CD14-positive monocyte (primary cell): ENCODE data around the gene METTL25B. TPM values are rescaled to one million over a fixed set of nuclear protein-coding genes. Genes with fewer than 3 reads are reported as not detected.

Experiments
- DNase-seq, 3 donors: peaks; one replicate each; pipeline ENCODE4 v3.0.0-alpha.2; 2011 to 2022
- H2AFZ ChIP-seq: 2 replicates; pipeline ENCODE4 v1.6.0; 2012; ENCODE audit warnings: mild to moderate bottlenecking, low read depth, low read length, inconsistent platforms; ENCODE audit not compliant: insufficient read depth, poor library complexity, severe bottlenecking
- H3K27ac ChIP-seq, 2 donors: 1 replicate in 1 of 2; 2 replicates in 1 of 2; pipeline ENCODE4 v1.5.1; 2012 to 2013; ENCODE audit warnings: low read length in 2 of 2, control low read depth in 1 of 2, inconsistent platforms in 1 of 2, low read depth in 1 of 2, mild to moderate bottlenecking in 1 of 2
- H3K27me3 ChIP-seq, 2 donors: one replicate each; pipeline versions ENCODE4 v1.6.0 to v1.6.1; 2011 to 2013; ENCODE audit warnings: low read length in 2 of 2; ENCODE audit not compliant: control insufficient read depth in 2 of 2, insufficient read depth in 2 of 2
- H3K36me3 ChIP-seq, 2 donors: replicated peaks in 1 of 2; 1 replicate in 1 of 2; 2 replicates in 1 of 2; pipeline versions ENCODE4 v1.5.1 to v1.6.1; 2012 to 2013; ENCODE audit warnings: low read length in 2 of 2, control low read depth in 1 of 2, inconsistent platforms in 1 of 2, mild to moderate bottlenecking in 1 of 2; ENCODE audit not compliant: insufficient read depth in 2 of 2, control insufficient read depth in 1 of 2
- H3K4me1 ChIP-seq, 2 donors: 1 replicate in 1 of 2; 2 replicates in 1 of 2; pipeline versions ENCODE4 v1.5.1 to v1.6.1; 2012 to 2013; ENCODE audit warnings: low read length in 2 of 2, control low read depth in 1 of 2, inconsistent platforms in 1 of 2, mild to moderate bottlenecking in 1 of 2, moderate library complexity in 1 of 2; ENCODE audit not compliant: insufficient read depth in 2 of 2, control insufficient read depth in 1 of 2
- H3K4me2 ChIP-seq: replicated peaks from 2 replicates; pipeline ENCODE3; 2012; ENCODE audit warnings: low read length, moderate library complexity, mild to moderate bottlenecking; ENCODE audit not compliant: poor library complexity, severe bottlenecking; ENCODE audit errors: extremely low read depth
- H3K4me3 ChIP-seq, 3 experiments: fragments of 200-600 bp in 1 of 3; sonication (generic) in 1 of 3; replicated peaks in 1 of 3; 1 replicate in 2 of 3; 2 replicates in 1 of 3; pipeline ENCODE4 v1.5.1; 2011 to 2013; ENCODE audit warnings: low read length in 3 of 3, mild to moderate bottlenecking in 3 of 3, control low read depth in 2 of 3, low read depth in 2 of 3, inconsistent platforms in 1 of 3, moderate library complexity in 1 of 3
- H3K79me2 ChIP-seq: 2 replicates; pipeline ENCODE4 v1.6.0; 2012; ENCODE audit warnings: mild to moderate bottlenecking, control low read depth, inconsistent platforms, low read length, moderate library complexity; ENCODE audit not compliant: insufficient read depth
- H3K9ac ChIP-seq: 2 replicates; pipeline ENCODE4 v1.6.0; 2017; ENCODE audit warnings: low read length, mild to moderate bottlenecking; ENCODE audit not compliant: insufficient read depth, poor library complexity, severe bottlenecking
- H3K9me3 ChIP-seq, 2 donors: replicated peaks in 1 of 2; 1 replicate in 1 of 2; 2 replicates in 1 of 2; pipeline versions ENCODE4 v1.5.1 to v1.6.1; 2012 to 2013; ENCODE audit warnings: low read length in 2 of 2, control low read depth in 1 of 2; ENCODE audit not compliant: control insufficient read depth in 1 of 2, insufficient read depth in 1 of 2
- H4K20me1 ChIP-seq: 2 replicates; pipeline ENCODE4 v1.6.0; 2012; ENCODE audit warnings: mild to moderate bottlenecking, low read length, control low read depth, moderate library complexity; ENCODE audit not compliant: insufficient read depth
- H3K27ac Mint-ChIP-seq, 7 donors: one replicate each; pipeline ENCODE4 v1.8.0; 2020; ENCODE audit warnings: mild to moderate bottlenecking in 7 of 7, mixed read lengths in 7 of 7, moderate library complexity in 6 of 7, inconsistent platforms in 2 of 7
- H3K27me3 Mint-ChIP-seq, 3 donors: one replicate each; pipeline ENCODE4 v1.8.0; 2021 to 2022; ENCODE audit warnings: low read depth in 3 of 3, mild to moderate bottlenecking in 3 of 3, mixed read lengths in 3 of 3, moderate library complexity in 3 of 3, inconsistent platforms in 1 of 3
- H3K36me3 Mint-ChIP-seq, 2 donors: one replicate each; pipeline ENCODE4 v1.8.0; 2020; ENCODE audit warnings: mixed read lengths in 2 of 2, inconsistent platforms in 1 of 2, mild to moderate bottlenecking in 1 of 2
- H3K4me1 Mint-ChIP-seq: one replicate; pipeline ENCODE4 v1.8.0; 2020; ENCODE audit warnings: mild to moderate bottlenecking, mixed read lengths
- H3K4me3 Mint-ChIP-seq, 2 donors: one replicate each; pipeline ENCODE4 v1.8.0; 2020; ENCODE audit warnings: mild to moderate bottlenecking in 2 of 2, mixed read lengths in 2 of 2, moderate library complexity in 1 of 2
- H3K9me3 Mint-ChIP-seq, 7 donors: one replicate each; pipeline ENCODE4 v1.8.0; 2020 to 2022; ENCODE audit warnings: mixed read lengths in 7 of 7, mild to moderate bottlenecking in 6 of 7, moderate library complexity in 6 of 7, inconsistent platforms in 2 of 7
- WGBS: methylation state at CpG from one replicate; pipeline ENCODE4 v1.1.5; 2013; ENCODE audit warnings: missing lambda C conversion rate; ENCODE audit not compliant: insufficient coverage; 5-methylcytosine and 5-hydroxymethylcytosine counted together
- intact Hi-C, 2 donors: fragments of 100-400 bp; cut with micrococcal nuclease; formaldehyde crosslinking; loops; one replicate each; pipeline versions ENCODE4 v1.15.0 to v1.15.1; 2023
- polyA plus RNA-seq, 3 donors: library from polyadenylated mRNA; depleted of rRNA in 1 of 3; unstranded in 2 of 3; stranded (reverse) in 1 of 3; fragments of 300-500 nt in 2 of 3; fragments of >200 nt in 1 of 3; fragmentation: Illumina TruSeq in 2 of 3; gene quantifications; 1 replicate in 2 of 3; 2 replicates in 1 of 3; pipeline ENCODE4 v1.2.3, GENCODE V29; 2012 to 2021
- TF ChIP-seq, protein P1 (sequence below): fragments of 200-600 bp; IDR thresholded peaks from one replicate; pipeline ENCODE4 v1.8.0; 2022; ENCODE audit warnings: antibody characterized with exemption, mild to moderate bottlenecking

The METTL25B gene
- polyA plus RNA-seq, 3 donors: 4.6 to 49.3 (median 4.8) TPM

DNA sequence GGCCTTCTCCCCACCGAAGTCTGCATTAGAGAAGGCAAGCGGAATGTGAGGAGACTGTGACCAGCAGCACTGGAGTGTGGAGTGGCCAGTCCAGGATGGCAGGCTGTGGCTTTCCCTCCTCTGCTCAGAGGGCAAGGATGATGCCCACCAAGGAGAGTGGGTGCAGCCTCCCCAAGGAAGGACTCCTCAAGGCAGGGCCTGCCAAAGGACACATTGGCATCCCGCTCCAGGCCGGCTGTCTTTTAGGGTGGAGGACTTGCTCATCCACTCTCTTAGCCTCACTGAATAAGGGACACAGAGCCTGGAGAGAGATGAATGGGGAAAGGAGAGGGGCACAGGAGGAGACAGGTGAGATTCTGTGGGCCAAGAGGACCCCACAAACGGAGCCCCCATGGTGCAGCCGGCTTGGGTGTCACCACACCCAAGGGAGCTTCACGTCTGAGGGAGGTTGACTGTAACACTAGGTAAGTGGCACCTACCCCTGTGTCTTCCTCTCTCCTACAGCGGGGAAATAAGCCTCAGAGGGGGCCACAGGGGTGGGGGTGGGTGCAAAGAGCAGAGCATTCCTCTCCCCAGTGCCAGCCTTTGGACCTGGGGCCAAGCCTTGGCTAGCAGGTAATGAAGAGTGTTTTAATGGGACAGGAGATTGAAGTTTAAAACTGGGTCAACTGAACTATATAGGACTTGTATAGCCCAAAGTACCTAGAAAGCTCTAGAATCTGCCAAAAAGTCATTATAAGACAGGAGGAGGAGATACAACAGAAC, 46.9 kb upstream of the METTL25B start:
- intact Hi-C loops: no loop called here
- H3K27ac Mint-ChIP-seq: no peak overlapping the region
- no peaks in the 10 kb centered on the region for H3K79me2 ChIP-seq
- DNase-seq: no peak
- peaks cover 0 to 7% (median 2%) of the 10 kb centered on the region in 7 donors for H3K9me3 Mint-ChIP-seq
- H3K4me2 ChIP-seq: no peak overlapping the region
- H3K4me3 ChIP-seq: no peak overlapping the region
- no peaks in the 10 kb centered on the region for H4K20me1 ChIP-seq
- peaks cover 31 to 59% of the 10 kb centered on the region in 2 donors for H3K27me3 ChIP-seq
- no peak overlapping the region for H3K9ac ChIP-seq
- peaks cover 0 to 4% of the 10 kb centered on the region in 2 donors for H3K36me3 Mint-ChIP-seq
- peak overlapping the region in 1 of 2 donors; percentile 40 for H3K4me3 Mint-ChIP-seq
- H2AFZ ChIP-seq: no peak overlapping the region
- H3K27ac ChIP-seq: no peak overlapping the region
- peaks cover 0 to 7% of the 10 kb centered on the region in 2 donors for H3K9me3 ChIP-seq
- H3K4me1 Mint-ChIP-seq: peaks cover 16% of the 10 kb centered on the region
- 83% methylated on average over 3 of the region's 8 CpGs for WGBS
- no peaks in the 10 kb centered on the region for H3K36me3 ChIP-seq
- TF ChIP-seq, protein P1, sequence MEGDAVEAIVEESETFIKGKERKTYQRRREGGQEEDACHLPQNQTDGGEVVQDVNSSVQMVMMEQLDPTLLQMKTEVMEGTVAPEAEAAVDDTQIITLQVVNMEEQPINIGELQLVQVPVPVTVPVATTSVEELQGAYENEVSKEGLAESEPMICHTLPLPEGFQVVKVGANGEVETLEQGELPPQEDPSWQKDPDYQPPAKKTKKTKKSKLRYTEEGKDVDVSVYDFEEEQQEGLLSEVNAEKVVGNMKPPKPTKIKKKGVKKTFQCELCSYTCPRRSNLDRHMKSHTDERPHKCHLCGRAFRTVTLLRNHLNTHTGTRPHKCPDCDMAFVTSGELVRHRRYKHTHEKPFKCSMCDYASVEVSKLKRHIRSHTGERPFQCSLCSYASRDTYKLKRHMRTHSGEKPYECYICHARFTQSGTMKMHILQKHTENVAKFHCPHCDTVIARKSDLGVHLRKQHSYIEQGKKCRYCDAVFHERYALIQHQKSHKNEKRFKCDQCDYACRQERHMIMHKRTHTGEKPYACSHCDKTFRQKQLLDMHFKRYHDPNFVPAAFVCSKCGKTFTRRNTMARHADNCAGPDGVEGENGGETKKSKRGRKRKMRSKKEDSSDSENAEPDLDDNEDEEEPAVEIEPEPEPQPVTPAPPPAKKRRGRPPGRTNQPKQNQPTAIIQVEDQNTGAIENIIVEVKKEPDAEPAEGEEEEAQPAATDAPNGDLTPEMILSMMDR: no peak
- peaks cover 59 to 88% (median 69%) of the 10 kb centered on the region in 3 donors for H3K27me3 Mint-ChIP-seq
- peaks cover 0 to 7% of the 10 kb centered on the region in 2 donors for H3K4me1 ChIP-seq

- Histone ChIP-seq H2AFZ (no peak overlapping the region), H3K36me3 (no peaks in the 10 kb centered on the region), H4K20me1 (no peaks in the 10 kb centered on the region), H3K4me1 (peaks cover 0 to 6% of the 10 kb centered on the region in 2 donors), H3K9ac (no peak overlapping the region), H3K79me2 (no peaks in the 10 kb centered on the region), H3K9me3 (peaks cover 0 to 6% of the 10 kb centered on the region in 2 donors), H3K27ac (no peak overlapping the region), H3K4me3 (no peak overlapping the region), H3K27me3 (peaks cover 24 to 53% of the 10 kb centered on the region in 2 donors), H3K4me2 (no peak overlapping the region)
- Mint-ChIP-seq H3K27ac (no peak overlapping the region), H3K36me3 (peaks cover 0 to 4% of the 10 kb centered on the region in 2 donors), H3K4me1 (peaks cover 14% of the 10 kb centered on the region), H3K4me3 (no peak overlapping the region), H3K9me3 (peaks cover 0 to 6% (median 2%) of the 10 kb centered on the region in 7 donors), H3K27me3 (peaks cover 53 to 83% (median 66%) of the 10 kb centered on the region in 3 donors)
- intact Hi-C loops: no loop called here
- TF ChIP-seq, protein P1: no peak
- 90% methylated on average over 1 of the region's 5 CpGs for WGBS
- DNase-seq: no peak
Observed at GRCh38 chr1:156682166-156682890, 45.9 kb upstream of the METTL25B start.
